Neural cell (in vitro differentiated cells): ENCODE results near the gene RAP1GDS1. TPM values are rescaled to one million over a fixed set of nuclear protein-coding genes. Genes with fewer than 3 reads are reported as not detected.

Source experiments
- H2AFZ ChIP-seq: fragments of 200-600, 300-800 bp; sonication (generic), shearing (Covaris generic); 2 replicates; pipeline ENCODE4 v1.6.0; 2014; ENCODE audit warnings: low read depth, mild to moderate bottlenecking, antibody characterized with exemption, low read length, moderate library complexity
- H3F3A ChIP-seq: fragments of 200-600 bp; shearing (Covaris generic); 2 replicates; pipeline ENCODE4 v1.6.1; 2016; ENCODE audit warnings: mild to moderate bottlenecking, moderate library complexity, mixed read lengths, antibody characterized with exemption, low read length; ENCODE audit not compliant: insufficient read depth, poor library complexity, severe bottlenecking
- H3K27ac ChIP-seq: fragments of 200-600, 300-800 bp; sonication (generic), shearing (Covaris generic); 2 replicates; pipeline ENCODE4 v1.5.1; 2014; ENCODE audit warnings: mild to moderate bottlenecking, low read length, moderate library complexity
- H3K27me3 ChIP-seq: fragments of 300-800, 200-600 bp; sonication (generic), shearing (Covaris generic); 2 replicates; pipeline ENCODE4 v1.6.0; 2014; ENCODE audit warnings: mild to moderate bottlenecking, low read depth, low read length, moderate library complexity; ENCODE audit not compliant: insufficient read depth
- H3K36me3 ChIP-seq: fragments of 300-800, 200-600 bp; sonication (generic), shearing (Covaris generic); 2 replicates; pipeline ENCODE4 v1.5.1; 2014; ENCODE audit warnings: mild to moderate bottlenecking, antibody characterized with exemption, low read length, moderate library complexity; ENCODE audit not compliant: insufficient read depth
- H3K4me2 ChIP-seq: fragments of 300-800, 200-600 bp; sonication (generic), shearing (Covaris generic); 2 replicates; pipeline ENCODE4 v1.6.0; 2014; ENCODE audit warnings: mild to moderate bottlenecking, low read length
- H3K4me3 ChIP-seq: fragments of 300-800, 200-600 bp; sonication (generic), shearing (Covaris generic); 2 replicates; pipeline ENCODE4 v1.5.1; 2014; ENCODE audit warnings: mild to moderate bottlenecking, low read length, moderate library complexity
- H3K79me2 ChIP-seq: fragments of 200-600 bp; shearing (Covaris generic); replicated peaks from 2 replicates; pipeline ENCODE4 v1.6.0; 2014; ENCODE audit warnings: mild to moderate bottlenecking, low read length, moderate library complexity; ENCODE audit not compliant: insufficient read depth
- H3K9ac ChIP-seq: fragments of 300-800, 200-600 bp; sonication (generic), shearing (Covaris generic); 2 replicates; pipeline ENCODE4 v1.6.1; 2016; ENCODE audit warnings: mild to moderate bottlenecking, low read length, mixed read lengths
- H3K9me2 ChIP-seq: fragments of 200-600 bp; shearing (Covaris generic); 2 replicates; pipeline ENCODE4 v1.6.1; 2016; ENCODE audit warnings: mild to moderate bottlenecking, low read length, mixed read lengths; ENCODE audit not compliant: insufficient read depth
- H3K9me3 ChIP-seq: fragments of 200-600, 300-800 bp; sonication (generic), shearing (Covaris generic); 2 replicates; pipeline ENCODE4 v1.6.1; 2016; ENCODE audit warnings: mild to moderate bottlenecking, mixed run types, low read length, moderate library complexity, mixed read lengths
- H4K20me1 ChIP-seq: fragments of 200-600 bp; shearing (Covaris generic); 2 replicates; pipeline ENCODE4 v1.6.1; 2016; ENCODE audit warnings: mild to moderate bottlenecking, mixed run types; ENCODE audit not compliant: insufficient read depth
- EP300 ChIP-seq: fragments of 450-650 bp; conservative IDR thresholded peaks from 2 replicates; pipeline ENCODE4 v1.6.1; 2014; ENCODE audit warnings: antibody characterized with exemption, mild to moderate bottlenecking, moderate library complexity; ENCODE audit not compliant: poor library complexity, severe bottlenecking
- EZH2 ChIP-seq: fragments of 200-600, 300-800 bp; shearing (Covaris generic), sonication (generic); IDR thresholded peaks from 2 replicates; pipeline ENCODE4 v1.6.1; 2014; ENCODE audit warnings: antibody characterized with exemption, low read length, borderline replicate concordance, mild to moderate bottlenecking; ENCODE audit not compliant: insufficient read depth, poor library complexity, severe bottlenecking
- MXI1 ChIP-seq: fragments of 450-650 bp; conservative IDR thresholded peaks from 2 replicates; pipeline ENCODE4 v1.6.1; 2014; ENCODE audit warnings: antibody characterized with exemption, mild to moderate bottlenecking; ENCODE audit not compliant: poor library complexity, severe bottlenecking
- POLR2AphosphoS5 ChIP-seq: IDR thresholded peaks from 2 replicates; pipeline ENCODE4 v1.6.1; 2012
- RAD21 ChIP-seq: fragments of 450-650 bp; conservative IDR thresholded peaks from 2 replicates; pipeline ENCODE4 v1.6.1; 2014; ENCODE audit warnings: antibody characterized with exemption, mild to moderate bottlenecking, moderate library complexity
- REST ChIP-seq: IDR thresholded peaks from 2 replicates; pipeline ENCODE4 v1.6.1; 2012; ENCODE audit warnings: borderline replicate concordance
- SMC3 ChIP-seq: fragments of 450-650 bp; conservative IDR thresholded peaks from 2 replicates; pipeline ENCODE4 v1.6.1; 2014; ENCODE audit warnings: antibody characterized with exemption, mild to moderate bottlenecking, moderate library complexity; ENCODE audit not compliant: poor library complexity
- TAF1 ChIP-seq: IDR thresholded peaks from 2 replicates; pipeline ENCODE4 v1.6.1; 2012; ENCODE audit warnings: low read depth
- polyA plus RNA-seq: library from polyadenylated mRNA; depleted of rRNA; stranded (reverse); fragments of >200 nt; gene quantifications from 2 replicates; pipeline ENCODE4 v1.2.3, GENCODE V29; 2014
- TF ChIP-seq, protein P1 (sequence below): fragments of 450-650 bp; IDR thresholded peaks from 2 replicates; pipeline ENCODE4 v1.5.1; 2014; ENCODE audit warnings: antibody characterized with exemption, mild to moderate bottlenecking, moderate library complexity; ENCODE audit not compliant: poor library complexity, severe bottlenecking

RAP1GDS1 gene
- polyA plus RNA-seq, 1 donor from 2014 or later, result 41.1 TPM

DNA sequence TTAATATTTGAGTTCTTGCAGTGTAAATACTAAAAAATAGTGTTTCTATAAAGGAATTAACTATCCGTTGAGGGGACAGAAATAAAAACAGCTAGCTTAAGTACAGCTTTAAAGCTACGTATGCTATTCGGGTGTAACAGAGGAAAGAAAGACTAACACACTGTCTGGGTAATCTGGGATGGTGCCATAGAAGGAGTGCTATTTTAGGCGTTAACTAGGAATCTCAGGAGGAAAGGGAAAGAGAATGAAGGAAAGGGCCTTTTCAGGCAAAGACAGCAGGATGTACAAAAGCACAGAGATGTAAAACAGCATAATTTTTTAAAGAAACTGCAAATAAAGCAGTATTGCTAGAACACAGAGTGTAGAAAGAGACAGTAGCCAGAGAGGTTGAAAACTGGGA is 161.8 kb downstream of the RAP1GDS1 start:
- no peak overlapping the region for H3K9ac ChIP-seq

GRCh38 chr4:98430708-98431403 is 169.7 kb downstream of the RAP1GDS1 start:
- no peaks in the 10 kb centered on the region for H3K79me2 ChIP-seq
- H3K36me3 ChIP-seq, result no peaks in the 10 kb centered on the region
- H4K20me1 ChIP-seq, result no peaks in the 10 kb centered on the region
- no peaks in the 10 kb centered on the region for H3K9me2 ChIP-seq
- H3K9ac ChIP-seq, result no peak overlapping the region
- no peak overlapping the region for H3K4me2 ChIP-seq
- H3F3A ChIP-seq, result no peaks in the 10 kb centered on the region
- no peak overlapping the region for H3K27ac ChIP-seq
- no peak overlapping the region for H3K4me3 ChIP-seq
- TF ChIP-seq, protein P1, sequence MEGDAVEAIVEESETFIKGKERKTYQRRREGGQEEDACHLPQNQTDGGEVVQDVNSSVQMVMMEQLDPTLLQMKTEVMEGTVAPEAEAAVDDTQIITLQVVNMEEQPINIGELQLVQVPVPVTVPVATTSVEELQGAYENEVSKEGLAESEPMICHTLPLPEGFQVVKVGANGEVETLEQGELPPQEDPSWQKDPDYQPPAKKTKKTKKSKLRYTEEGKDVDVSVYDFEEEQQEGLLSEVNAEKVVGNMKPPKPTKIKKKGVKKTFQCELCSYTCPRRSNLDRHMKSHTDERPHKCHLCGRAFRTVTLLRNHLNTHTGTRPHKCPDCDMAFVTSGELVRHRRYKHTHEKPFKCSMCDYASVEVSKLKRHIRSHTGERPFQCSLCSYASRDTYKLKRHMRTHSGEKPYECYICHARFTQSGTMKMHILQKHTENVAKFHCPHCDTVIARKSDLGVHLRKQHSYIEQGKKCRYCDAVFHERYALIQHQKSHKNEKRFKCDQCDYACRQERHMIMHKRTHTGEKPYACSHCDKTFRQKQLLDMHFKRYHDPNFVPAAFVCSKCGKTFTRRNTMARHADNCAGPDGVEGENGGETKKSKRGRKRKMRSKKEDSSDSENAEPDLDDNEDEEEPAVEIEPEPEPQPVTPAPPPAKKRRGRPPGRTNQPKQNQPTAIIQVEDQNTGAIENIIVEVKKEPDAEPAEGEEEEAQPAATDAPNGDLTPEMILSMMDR, result no peak
- no peak for TF ChIP-seq EZH2
- TF ChIP-seq REST, result no peak
- no peak for TF ChIP-seq POLR2AphosphoS5
- no peak for TF ChIP-seq SMC3
- H3K9me3 ChIP-seq, result no peaks in the 10 kb centered on the region
- H2AFZ ChIP-seq, result no peak overlapping the region
- H3K27me3 ChIP-seq, result no peaks in the 10 kb centered on the region

More for the DNA sequence above, 161.8 kb downstream of the RAP1GDS1 start:
- Histone ChIP-seq H3K4me3 (no peak overlapping the region), H2AFZ (no peak overlapping the region), H3K9me3 (no peaks in the 10 kb centered on the region), H3K4me2 (no peak overlapping the region), H3K27me3 (no peaks in the 10 kb centered on the region), H3K9me2 (no peaks in the 10 kb centered on the region), H3F3A (no peaks in the 10 kb centered on the region), H3K79me2 (no peaks in the 10 kb centered on the region), H3K27ac (no peak overlapping the region), H3K36me3 (no peaks in the 10 kb centered on the region), H4K20me1 (no peaks in the 10 kb centered on the region)
- TF ChIP-seq MXI1 (no peak), EZH2 (no peak), EP300 (no peak), RAD21 (no peak), SMC3 (no peak), TAF1 (no peak), REST (no peak), POLR2AphosphoS5 (no peak)
- TF ChIP-seq, protein P1, result no peak
